ENCODE data around the gene ATP1A1.

The ATP1A1 gene

GRCh38 chr1:116345011-116345410 is 28.0 kb upstream of the ATP1A1 start:
- DNase-seq (ENCODE audit: low read depth), result no peak

- DNase-seq (ENCODE audit: low read depth), result no peak
These were observed 27.2 kb upstream of the ATP1A1 start for GRCh38 chr1:116345843-116346242.

GRCh38 chr1:116346943-116347673 is 25.9 kb upstream of the ATP1A1 start:
- no peak for DNase-seq (ENCODE audit: low read depth)

- no peak for DNase-seq (ENCODE audit: low read depth)
These were observed 25.3 kb upstream of the ATP1A1 start for GRCh38 chr1:116347696-116348095.

- DNase-seq (ENCODE audit: low read depth), result no peak
These were observed 22.9 kb upstream of the ATP1A1 start for GRCh38 chr1:116350097-116350645.

- DNase-seq (ENCODE audit: low read depth), result no peak
These were observed 21.1 kb upstream of the ATP1A1 start for GRCh38 chr1:116351914-116352313.

GRCh38 chr1:116352349-116352813 is 20.7 kb upstream of the ATP1A1 start:
- no peak for DNase-seq (ENCODE audit: low read depth)

- no peak for DNase-seq (ENCODE audit: low read depth)
These were observed 19.9 kb upstream of the ATP1A1 start for GRCh38 chr1:116353155-116353554.

- DNase-seq (ENCODE audit: low read depth), result no peak
These were observed 17.0 kb upstream of the ATP1A1 start for GRCh38 chr1:116356067-116356466.

GRCh38 chr1:116356673-116357072 is 16.4 kb upstream of the ATP1A1 start:
- no peak for DNase-seq (ENCODE audit: low read depth)

GRCh38 chr1:116357487-116357886 is 15.6 kb upstream of the ATP1A1 start:
- no peak for DNase-seq (ENCODE audit: low read depth)

- DNase-seq (ENCODE audit: low read depth), result peak; percentile 51
These were observed 13.8 kb upstream of the ATP1A1 start for GRCh38 chr1:116359060-116359830.

GRCh38 chr1:116359871-116360270 is 13.2 kb upstream of the ATP1A1 start:
- no peak for DNase-seq (ENCODE audit: low read depth)

- DNase-seq (ENCODE audit: low read depth), result no peak
These were observed 12.4 kb upstream of the ATP1A1 start for GRCh38 chr1:116360429-116361173.

GRCh38 chr1:116361648-116362047 is 11.4 kb upstream of the ATP1A1 start:
- no peak for DNase-seq (ENCODE audit: low read depth)

- DNase-seq (ENCODE audit: low read depth), result no peak
These were observed 11.0 kb upstream of the ATP1A1 start for GRCh38 chr1:116362050-116362449.

GRCh38 chr1:116365353-116365780 is 7.7 kb upstream of the ATP1A1 start:
- no peak for DNase-seq (ENCODE audit: low read depth)

GRCh38 chr1:116365857-116366256 is 7.2 kb upstream of the ATP1A1 start:
- DNase-seq (ENCODE audit: low read depth), result no peak

GRCh38 chr1:116367256-116367945 is 5.6 kb upstream of the ATP1A1 start:
- no peak for DNase-seq (ENCODE audit: low read depth)

GRCh38 chr1:116368241-116368640 is 4.8 kb upstream of the ATP1A1 start:
- DNase-seq (ENCODE audit: low read depth), result no peak

GRCh38 chr1:116370181-116370580 is 2.9 kb upstream of the ATP1A1 start:
- no peak for DNase-seq (ENCODE audit: low read depth)

GRCh38 chr1:116371752-116372151 is 1.3 kb upstream of the ATP1A1 start:
- no peak for DNase-seq (ENCODE audit: low read depth)

Measured in HS-27A (cell line).